GM12875 (cell line): ENCODE measurements around the gene FAM111A.

Source experiments
- H3K4me3 ChIP-seq: one replicate; pipeline ENCODE4 v1.5.1; 2011; ENCODE audit warnings: low read depth, low read length, control low read depth
- TF ChIP-seq, protein P1 (sequence below): IDR thresholded peaks from 2 replicates; pipeline ENCODE4 v1.5.1; 2011; ENCODE audit warnings: low read depth, mild to moderate bottlenecking, control low read depth, inconsistent platforms, low read length, moderate library complexity, borderline replicate concordance; ENCODE audit not compliant: insufficient read depth

Gene FAM111A

GRCh38 chr11:59195586-59195985 is 52.9 kb downstream of the FAM111A start:
- TF ChIP-seq, protein P1, sequence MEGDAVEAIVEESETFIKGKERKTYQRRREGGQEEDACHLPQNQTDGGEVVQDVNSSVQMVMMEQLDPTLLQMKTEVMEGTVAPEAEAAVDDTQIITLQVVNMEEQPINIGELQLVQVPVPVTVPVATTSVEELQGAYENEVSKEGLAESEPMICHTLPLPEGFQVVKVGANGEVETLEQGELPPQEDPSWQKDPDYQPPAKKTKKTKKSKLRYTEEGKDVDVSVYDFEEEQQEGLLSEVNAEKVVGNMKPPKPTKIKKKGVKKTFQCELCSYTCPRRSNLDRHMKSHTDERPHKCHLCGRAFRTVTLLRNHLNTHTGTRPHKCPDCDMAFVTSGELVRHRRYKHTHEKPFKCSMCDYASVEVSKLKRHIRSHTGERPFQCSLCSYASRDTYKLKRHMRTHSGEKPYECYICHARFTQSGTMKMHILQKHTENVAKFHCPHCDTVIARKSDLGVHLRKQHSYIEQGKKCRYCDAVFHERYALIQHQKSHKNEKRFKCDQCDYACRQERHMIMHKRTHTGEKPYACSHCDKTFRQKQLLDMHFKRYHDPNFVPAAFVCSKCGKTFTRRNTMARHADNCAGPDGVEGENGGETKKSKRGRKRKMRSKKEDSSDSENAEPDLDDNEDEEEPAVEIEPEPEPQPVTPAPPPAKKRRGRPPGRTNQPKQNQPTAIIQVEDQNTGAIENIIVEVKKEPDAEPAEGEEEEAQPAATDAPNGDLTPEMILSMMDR = no peak
- H3K4me3 ChIP-seq = no peak overlapping the region

DNA sequence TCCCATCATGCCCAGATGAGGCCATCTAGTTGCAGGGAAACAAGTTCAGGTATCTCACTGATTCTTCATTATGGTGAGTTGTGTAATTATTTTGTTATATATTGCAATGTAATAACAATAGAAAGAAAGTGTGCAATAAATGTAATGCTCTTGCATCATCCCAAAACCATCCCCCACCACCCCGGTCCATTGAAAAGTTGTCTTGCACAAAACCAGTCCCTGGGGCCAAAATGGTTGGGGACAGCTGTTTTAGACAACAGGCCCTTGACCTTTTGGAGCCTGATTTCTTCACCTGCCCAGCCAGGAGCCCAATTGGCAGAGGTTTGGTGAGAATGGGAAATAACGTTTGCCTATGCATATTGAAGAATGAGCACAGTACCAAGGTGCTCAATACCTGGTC is 54.1 kb downstream of the FAM111A start:
- TF ChIP-seq, protein P1 = no peak

GRCh38 chr11:59197991-59198390 is 55.3 kb downstream of the FAM111A start:
- no peak overlapping the region for H3K4me3 ChIP-seq
- TF ChIP-seq, protein P1 = no peak

More for the DNA sequence above, 54.1 kb downstream of the FAM111A start:
- H3K4me3 ChIP-seq = no peak overlapping the region

GRCh38 chr11:59198726-59199125 is 56.1 kb downstream of the FAM111A start:
- H3K4me3 ChIP-seq = no peak overlapping the region
- TF ChIP-seq, protein P1 = no peak

GRCh38 chr11:59199546-59200422 is 57.1 kb downstream of the FAM111A start:
- TF ChIP-seq, protein P1 = no peak

DNA sequence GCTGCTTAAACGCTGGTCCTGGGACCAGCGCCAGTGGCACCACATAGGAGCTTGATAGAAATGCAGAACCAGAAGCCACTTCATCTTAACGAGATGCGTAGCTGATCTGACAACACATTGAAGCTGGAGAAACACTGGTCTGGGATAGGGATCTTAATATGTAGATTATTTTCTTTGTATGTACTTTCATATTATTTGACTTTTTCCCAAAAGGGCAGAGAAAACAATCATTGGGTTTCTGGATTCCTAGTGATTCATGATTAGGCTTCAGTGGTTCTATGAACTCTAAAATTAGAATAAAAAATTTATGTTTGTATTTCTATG is 57.7 kb downstream of the FAM111A start:
- TF ChIP-seq, protein P1 = no peak
- H3K4me3 ChIP-seq = no peak overlapping the region

More at GRCh38 chr11:59199546-59200422, 57.1 kb downstream of the FAM111A start:
- H3K4me3 ChIP-seq = no peak overlapping the region

GRCh38 chr11:59201353-59201752 is 58.7 kb downstream of the FAM111A start:
- TF ChIP-seq, protein P1 = 0 out of 2 replicates have a peak, but pooled peaks have one; percentile 27
- no peak overlapping the region for H3K4me3 ChIP-seq
